Activated T-helper 9 cell treated with anti-CD3 and anti-CD28 coated beads, Interleukin-2, amount 50 U/mL, for 16 hours (primary cell): ENCODE measurements around the gene NPEPPS.

Experiments used
- DNase-seq: peaks from one replicate; pipeline ENCODE4 v3.0.0-alpha.2; 2020; ENCODE audit warnings: low read depth

The NPEPPS gene

DNA sequence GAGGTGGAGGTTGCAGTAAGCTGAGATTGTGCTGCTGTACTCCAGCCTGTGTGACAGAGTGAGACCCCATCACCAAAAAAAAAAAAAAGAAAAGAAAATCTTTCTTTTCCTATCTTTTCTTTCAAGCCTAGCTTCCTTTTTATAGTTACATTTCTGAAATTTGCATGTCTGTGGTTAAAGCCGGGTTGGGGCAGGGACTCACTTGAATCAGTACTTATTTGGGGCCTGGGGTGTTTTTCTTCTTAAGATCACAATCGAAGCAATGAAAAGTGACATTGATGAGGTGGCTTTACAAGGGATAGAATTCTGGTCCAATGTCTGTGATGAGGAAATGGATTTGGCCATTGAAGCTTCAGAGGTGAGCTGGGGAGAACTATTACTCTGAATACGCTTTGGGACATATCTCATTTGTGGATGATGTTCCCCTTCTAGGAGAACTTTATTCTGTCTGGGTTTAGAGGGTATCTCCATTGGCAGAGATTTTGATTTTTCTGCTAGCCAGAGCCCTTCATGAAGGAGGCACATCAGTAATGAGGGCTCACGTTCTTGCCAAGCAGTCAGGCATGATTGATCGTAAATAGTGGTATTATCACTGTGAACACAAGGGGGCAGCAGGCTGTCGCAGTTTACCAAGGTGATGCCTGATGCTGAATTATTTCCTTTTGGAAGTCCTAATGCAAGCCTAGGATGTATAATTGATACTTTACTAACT, 133.2 kb downstream of the NPEPPS start:
- DNase-seq = peak; percentile 30

DNA sequence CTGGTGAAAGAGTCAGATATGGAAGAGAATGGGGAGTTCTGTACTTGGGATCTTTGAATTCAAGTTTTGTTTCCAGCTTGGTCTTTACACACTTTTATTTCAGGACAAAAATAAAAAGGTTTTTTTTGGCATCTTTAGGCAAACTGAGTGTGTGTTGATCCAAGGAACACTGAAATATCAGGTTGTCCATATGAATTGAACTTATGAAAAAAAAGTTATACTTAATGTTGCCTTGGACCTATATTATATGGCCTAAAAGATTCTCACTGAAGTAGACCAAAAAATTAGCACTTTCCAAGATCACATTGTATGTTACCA, 133.7 kb downstream of the NPEPPS start:
- DNase-seq = no peak

DNA sequence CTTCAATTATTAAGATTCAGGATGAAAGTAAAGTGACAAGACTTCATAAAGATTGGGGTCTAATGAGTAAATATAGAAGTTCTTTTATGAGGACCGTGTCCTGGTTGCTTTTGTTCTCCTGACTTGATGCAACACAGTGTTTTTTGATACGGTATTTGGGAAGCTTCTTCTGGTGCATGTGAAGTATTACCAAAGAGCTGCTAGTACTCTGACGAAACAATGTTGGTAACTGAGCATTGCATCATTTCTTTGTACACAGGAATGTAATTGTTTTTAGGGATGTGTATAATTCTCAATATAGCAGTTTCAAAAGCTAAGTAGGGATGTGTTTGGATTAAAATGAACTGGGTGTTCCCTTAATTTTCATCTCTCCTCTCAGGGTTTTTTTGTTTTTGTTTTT, 134.7 kb downstream of the NPEPPS start:
- no peak for DNase-seq

DNA sequence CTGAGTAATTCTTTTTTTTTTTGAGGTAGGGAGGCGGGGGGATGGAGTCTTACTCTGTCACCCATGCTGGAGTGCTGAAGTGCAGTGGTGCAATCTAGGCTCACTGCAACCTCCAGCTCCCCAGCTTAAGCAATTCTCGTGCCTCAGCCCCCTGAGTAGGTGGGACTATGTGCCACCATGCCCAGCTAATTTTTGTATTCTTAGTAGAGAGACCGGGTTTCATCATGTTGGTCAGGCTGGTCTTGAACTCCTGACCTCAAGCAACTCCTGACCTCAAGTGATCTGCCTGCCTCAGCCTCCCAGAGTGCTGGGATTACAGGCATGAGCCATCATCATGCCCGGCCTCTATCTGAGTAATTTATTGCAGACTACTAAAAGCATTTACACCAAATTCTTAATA, 138.2 kb downstream of the NPEPPS start:
- DNase-seq = no peak

DNA sequence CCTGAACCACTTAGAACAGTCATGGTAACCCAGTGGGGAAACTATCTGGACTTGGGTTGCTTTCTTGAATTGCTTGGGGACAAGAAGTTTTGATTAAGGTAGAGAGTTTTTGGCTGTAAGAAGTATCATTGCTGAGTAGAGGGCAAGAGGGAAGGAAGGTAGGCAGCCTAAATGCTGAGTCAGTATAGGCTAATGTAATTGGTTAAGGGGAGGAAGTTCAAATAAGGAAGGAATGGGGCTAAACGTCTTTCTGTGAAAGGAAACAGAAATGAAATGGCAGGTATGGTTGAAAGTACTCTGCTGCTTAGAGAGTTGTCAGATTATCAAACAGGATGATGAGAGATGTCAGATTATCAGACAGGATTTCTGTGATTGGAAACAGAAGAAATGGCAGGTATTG, 139.2 kb downstream of the NPEPPS start:
- no peak for DNase-seq
